SK-N-SH treated with all-trans-retinoic acid at 6 μM for 48 hours (cell line): Measurements from ENCODE around the gene PRSS38.

Experiments used
- ATAC-seq: fragments of 200-7000 bp; cut with Tn5 transposase; 3 replicates; pipeline ENCODE4 v1.9.1; 2020; ENCODE audit warnings: mild to moderate bottlenecking, moderate library complexity
- ARNTL ChIP-seq: fragments of 450-650 bp; formaldehyde crosslinking; IDR thresholded peaks from 2 replicates; pipeline ENCODE4 v1.5.0; 2020; ENCODE audit warnings: low read depth, mild to moderate bottlenecking, moderate library complexity, borderline replicate concordance
- CREB5 ChIP-seq: fragments of 250-450 bp; sonication (Bioruptor Pico); IDR thresholded peaks from 2 replicates; pipeline ENCODE4 v1.5.1; 2020; ENCODE audit warnings: low read depth, mild to moderate bottlenecking, moderate library complexity
- CSDC2 ChIP-seq: fragments of 250-450 bp; sonication (Bioruptor Pico); IDR thresholded peaks from 2 replicates; pipeline ENCODE4 v1.5.0; 2020; ENCODE audit warnings: mild to moderate bottlenecking, moderate library complexity
- CSRNP3 ChIP-seq: fragments of 250-450 bp; sonication (Bioruptor Pico); IDR thresholded peaks from 2 replicates; pipeline ENCODE4 v1.5.1; 2021; ENCODE audit warnings: mild to moderate bottlenecking, moderate library complexity
- ISL1 ChIP-seq: fragments of 250-450 bp; sonication (Bioruptor Pico); IDR thresholded peaks from 2 replicates; pipeline ENCODE4 v2.1.2; 2022; ENCODE audit warnings: mild to moderate bottlenecking, moderate library complexity
- OSR1 ChIP-seq: fragments of 250-450 bp; sonication (Bioruptor Pico); IDR thresholded peaks from 2 replicates; pipeline ENCODE4 v1.8.0; 2022; ENCODE audit warnings: moderate library complexity, mild to moderate bottlenecking, inconsistent platforms
- PATZ1 ChIP-seq: fragments of 250-450 bp; sonication (Bioruptor Pico); IDR thresholded peaks from 2 replicates; pipeline ENCODE4 v1.8.0; 2020; ENCODE audit warnings: mild to moderate bottlenecking, moderate library complexity, borderline replicate concordance
- POU6F1 ChIP-seq: fragments of 250-450 bp; sonication (Bioruptor Pico); IDR thresholded peaks from 2 replicates; pipeline ENCODE4 v1.8.0; 2021; ENCODE audit warnings: low read depth, mild to moderate bottlenecking, moderate library complexity, borderline replicate concordance
- PPARA ChIP-seq: fragments of 250-450 bp; sonication (Bioruptor Pico); IDR thresholded peaks from 2 replicates; pipeline ENCODE4 v1.5.0; 2020; ENCODE audit warnings: mild to moderate bottlenecking, borderline replicate concordance
- SNAI2 ChIP-seq: fragments of 250-450 bp; sonication (Bioruptor Pico); IDR thresholded peaks from 2 replicates; pipeline ENCODE4 v1.5.0; 2020; ENCODE audit warnings: mild to moderate bottlenecking, moderate library complexity
- TCF4 ChIP-seq: fragments of 250-450 bp; sonication (Bioruptor Pico); IDR thresholded peaks from 2 replicates; pipeline ENCODE4 v1.8.0; 2021; ENCODE audit warnings: mild to moderate bottlenecking, moderate library complexity, borderline replicate concordance
- TOX ChIP-seq: fragments of 250-450 bp; sonication (Bioruptor Pico); IDR thresholded peaks from 2 replicates; pipeline ENCODE4 v1.8.0; 2021; ENCODE audit warnings: mild to moderate bottlenecking, moderate library complexity, borderline replicate concordance
- TSHZ2 ChIP-seq: fragments of 250-450 bp; sonication (Bioruptor Pico); IDR thresholded peaks from 2 replicates; pipeline ENCODE4 v1.5.0; 2020; ENCODE audit warnings: mild to moderate bottlenecking, moderate library complexity
- ZC3H10 ChIP-seq: fragments of 250-450 bp; sonication (Bioruptor Pico); IDR thresholded peaks from 2 replicates; pipeline ENCODE4 v1.5.1; 2021; ENCODE audit warnings: mild to moderate bottlenecking, moderate library complexity
- ZFP3 ChIP-seq: fragments of 250-450 bp; sonication (Bioruptor Pico); IDR thresholded peaks from 2 replicates; pipeline ENCODE4 v1.5.0; 2020; ENCODE audit warnings: mild to moderate bottlenecking, moderate library complexity
- ZFP30 ChIP-seq: fragments of 450-650 bp; formaldehyde crosslinking; IDR thresholded peaks from 2 replicates; pipeline ENCODE4 v1.5.0; 2022; ENCODE audit warnings: mild to moderate bottlenecking, moderate library complexity
- ZNF565 ChIP-seq: fragments of 450-650 bp; formaldehyde crosslinking; conservative IDR thresholded peaks from 2 replicates; pipeline ENCODE4 v1.5.0; 2020; ENCODE audit warnings: low read depth, mild to moderate bottlenecking, moderate library complexity
- ZNF70 ChIP-seq: fragments of 450-650 bp; formaldehyde crosslinking; IDR thresholded peaks from 2 replicates; pipeline ENCODE4 v1.5.0; 2020; ENCODE audit warnings: mild to moderate bottlenecking, moderate library complexity

PRSS38 gene

GRCh38 chr1:227778401-227778947 lies 37.0 kb upstream of the PRSS38 start:
- TF ChIP-seq CREB5 (CRISPR knock-in tag): no peak
- TF ChIP-seq TOX: no peak
- TF ChIP-seq OSR1 (CRISPR knock-in tag): no peak
- no peak for TF ChIP-seq POU6F1 (CRISPR knock-in tag)
- peak; percentile 84 for ATAC-seq

GRCh38 chr1:227779021-227779441 lies 36.4 kb upstream of the PRSS38 start:
- TF ChIP-seq OSR1 (CRISPR knock-in tag) (no peak), ZFP30 (CRISPR knock-in tag) (no peak), ARNTL (CRISPR knock-in tag) (no peak), CSRNP3 (CRISPR knock-in tag) (no peak), ZNF565 (CRISPR knock-in tag) (no peak), TSHZ2 (CRISPR knock-in tag) (no peak), PATZ1 (CRISPR knock-in tag) (no peak), TOX (no peak)
- peak; percentile 35 for ATAC-seq

GRCh38 chr1:227779685-227780084 lies 35.8 kb upstream of the PRSS38 start:
- ATAC-seq: no peak
- TF ChIP-seq TOX (no peak), ZFP3 (CRISPR knock-in tag) (no peak), SNAI2 (no peak), ISL1 (CRISPR knock-in tag) (no peak), CSDC2 (CRISPR knock-in tag) (no peak), PATZ1 (CRISPR knock-in tag) (no peak), OSR1 (CRISPR knock-in tag) (no peak), TCF4 (CRISPR knock-in tag) (no peak), ZNF70 (CRISPR knock-in tag) (no peak), ARNTL (CRISPR knock-in tag) (no peak), ZC3H10 (CRISPR knock-in tag) (no peak), ZFP30 (CRISPR knock-in tag) (no peak), PPARA (CRISPR knock-in tag) (no peak), CREB5 (CRISPR knock-in tag) (no peak)
